ENCODE measurements around the gene PTPRH.

DNA sequence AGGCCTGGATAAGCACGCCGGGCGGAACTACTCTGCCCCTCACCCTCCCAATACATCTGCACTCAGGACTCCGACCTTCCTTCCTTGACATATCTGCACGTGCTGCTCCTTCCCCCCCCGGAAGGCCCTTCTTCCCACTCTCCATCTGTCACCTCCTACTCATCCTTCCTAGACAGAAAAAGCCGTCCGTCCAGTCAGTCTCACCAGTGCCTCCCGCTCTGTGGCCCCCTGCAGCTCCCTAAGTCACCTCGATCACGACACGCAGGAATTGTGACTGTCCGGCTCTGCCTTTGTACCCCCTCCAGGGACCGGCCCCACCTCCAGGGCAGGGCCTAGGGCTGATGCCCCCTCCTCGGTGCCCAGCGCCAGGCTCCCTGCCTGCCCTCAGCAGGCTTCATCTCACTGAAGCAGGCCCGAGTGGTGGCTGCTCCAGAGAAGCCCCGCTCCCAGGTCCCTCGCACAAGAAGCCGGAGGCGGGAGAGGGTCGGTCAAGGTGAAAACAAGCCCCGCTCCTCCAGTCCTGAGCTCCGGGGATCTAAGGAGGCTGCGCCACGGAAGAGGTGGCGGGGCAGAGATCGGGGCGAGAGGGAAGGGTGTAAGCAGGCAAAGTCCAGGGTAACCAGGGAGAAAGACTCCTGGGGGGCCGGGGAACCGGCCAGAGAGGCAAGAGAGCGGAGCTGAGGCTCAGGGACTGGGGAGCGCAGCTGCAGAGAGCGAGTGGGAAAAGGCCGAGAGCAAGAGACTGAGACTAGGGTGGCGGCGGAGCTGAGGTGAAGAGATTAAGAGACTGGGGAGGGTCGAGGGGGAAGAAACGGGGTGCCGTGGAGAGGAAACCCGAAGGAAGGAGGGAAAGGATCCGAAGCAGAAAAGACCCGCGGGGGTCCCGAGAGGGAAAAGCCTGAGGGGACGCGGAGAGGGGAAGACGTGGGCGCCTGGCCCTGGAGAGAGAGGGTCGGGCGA lies 48.4 kb upstream of the PTPRH start:
- TF ChIP-seq, protein P1, sequence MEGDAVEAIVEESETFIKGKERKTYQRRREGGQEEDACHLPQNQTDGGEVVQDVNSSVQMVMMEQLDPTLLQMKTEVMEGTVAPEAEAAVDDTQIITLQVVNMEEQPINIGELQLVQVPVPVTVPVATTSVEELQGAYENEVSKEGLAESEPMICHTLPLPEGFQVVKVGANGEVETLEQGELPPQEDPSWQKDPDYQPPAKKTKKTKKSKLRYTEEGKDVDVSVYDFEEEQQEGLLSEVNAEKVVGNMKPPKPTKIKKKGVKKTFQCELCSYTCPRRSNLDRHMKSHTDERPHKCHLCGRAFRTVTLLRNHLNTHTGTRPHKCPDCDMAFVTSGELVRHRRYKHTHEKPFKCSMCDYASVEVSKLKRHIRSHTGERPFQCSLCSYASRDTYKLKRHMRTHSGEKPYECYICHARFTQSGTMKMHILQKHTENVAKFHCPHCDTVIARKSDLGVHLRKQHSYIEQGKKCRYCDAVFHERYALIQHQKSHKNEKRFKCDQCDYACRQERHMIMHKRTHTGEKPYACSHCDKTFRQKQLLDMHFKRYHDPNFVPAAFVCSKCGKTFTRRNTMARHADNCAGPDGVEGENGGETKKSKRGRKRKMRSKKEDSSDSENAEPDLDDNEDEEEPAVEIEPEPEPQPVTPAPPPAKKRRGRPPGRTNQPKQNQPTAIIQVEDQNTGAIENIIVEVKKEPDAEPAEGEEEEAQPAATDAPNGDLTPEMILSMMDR (conservative IDR thresholded peaks at IDR 0.05) = no peak
- TF ChIP-seq ZFX (IDR thresholded peaks at IDR 0.05) = no peak

Data from C4-2B (cell line).